NCI-H1417 (cell line): ENCODE results near the gene RALGDS.

ENCODE experiments used
- DNase-seq, 3 experiments: peaks; one replicate each; lab custom pipeline; 2025; lab: John Stamatoyannopoulos, UW

Gene RALGDS

DNA sequence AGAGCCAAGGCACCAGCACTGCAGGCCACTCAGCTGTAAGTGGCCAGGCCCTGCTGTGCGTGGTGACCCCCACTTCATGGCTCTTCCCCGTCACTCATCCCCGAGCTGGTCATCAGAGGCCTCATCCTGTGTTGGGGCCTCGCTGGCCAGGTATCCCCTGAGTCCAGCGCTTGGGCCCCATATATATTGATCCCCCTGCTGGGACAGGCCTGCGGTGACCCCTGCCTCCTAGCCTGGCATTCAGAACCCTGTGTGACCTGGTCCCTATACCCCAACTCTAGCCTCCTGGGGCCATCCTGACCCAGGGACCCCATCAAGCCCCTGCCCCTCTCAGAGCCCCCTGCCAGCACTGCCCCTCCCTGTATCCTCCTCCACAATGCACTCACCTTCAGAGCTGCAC, 30.0 kb upstream of the RALGDS start:
- DNase-seq: no peak

DNA sequence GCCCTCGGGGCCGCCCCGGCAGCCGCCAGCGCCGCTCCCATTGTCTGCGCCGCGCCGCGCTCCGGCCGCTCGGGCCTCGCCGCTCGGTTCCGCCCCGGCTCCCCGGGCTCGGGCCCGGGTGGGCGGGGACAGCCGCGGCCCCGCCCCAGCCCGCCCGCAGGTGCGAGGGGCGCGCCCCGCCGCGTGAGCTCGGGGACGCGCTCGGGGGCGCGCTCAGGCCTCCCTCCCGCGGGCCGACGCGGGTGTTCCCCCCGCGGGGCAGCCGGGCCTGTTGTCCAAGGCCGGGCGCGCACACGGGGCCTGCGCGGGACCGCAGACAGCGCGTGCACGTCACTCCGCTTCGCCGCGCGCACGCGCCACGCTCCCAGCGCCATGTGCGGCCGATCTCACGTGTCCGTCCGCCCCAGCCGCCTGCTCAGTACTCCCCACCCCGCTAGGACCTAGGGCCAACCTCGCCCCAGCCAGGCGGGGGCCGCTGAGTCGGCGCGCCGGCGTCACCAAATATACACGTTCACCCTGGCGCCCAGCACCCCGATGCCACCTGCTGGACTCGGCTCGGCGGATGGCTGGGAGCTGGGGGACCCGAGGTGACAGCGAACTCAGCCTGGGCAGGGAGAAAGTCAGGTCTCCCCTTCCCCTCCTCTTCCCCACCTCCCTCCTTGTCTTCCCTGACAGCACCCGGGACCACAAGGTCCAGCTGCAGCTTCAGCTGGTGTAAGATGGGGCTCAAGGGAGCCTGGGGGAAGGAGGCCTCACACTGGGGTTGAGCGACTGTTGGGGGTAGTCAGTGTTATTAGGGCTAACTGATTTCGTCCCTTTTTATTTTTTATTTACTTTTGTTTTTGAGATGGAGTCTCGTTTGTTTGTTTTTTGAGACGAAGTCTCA, 28.3 kb upstream of the RALGDS start:
- peak; percentile 90 to 97 (median 96) for DNase-seq

DNA sequence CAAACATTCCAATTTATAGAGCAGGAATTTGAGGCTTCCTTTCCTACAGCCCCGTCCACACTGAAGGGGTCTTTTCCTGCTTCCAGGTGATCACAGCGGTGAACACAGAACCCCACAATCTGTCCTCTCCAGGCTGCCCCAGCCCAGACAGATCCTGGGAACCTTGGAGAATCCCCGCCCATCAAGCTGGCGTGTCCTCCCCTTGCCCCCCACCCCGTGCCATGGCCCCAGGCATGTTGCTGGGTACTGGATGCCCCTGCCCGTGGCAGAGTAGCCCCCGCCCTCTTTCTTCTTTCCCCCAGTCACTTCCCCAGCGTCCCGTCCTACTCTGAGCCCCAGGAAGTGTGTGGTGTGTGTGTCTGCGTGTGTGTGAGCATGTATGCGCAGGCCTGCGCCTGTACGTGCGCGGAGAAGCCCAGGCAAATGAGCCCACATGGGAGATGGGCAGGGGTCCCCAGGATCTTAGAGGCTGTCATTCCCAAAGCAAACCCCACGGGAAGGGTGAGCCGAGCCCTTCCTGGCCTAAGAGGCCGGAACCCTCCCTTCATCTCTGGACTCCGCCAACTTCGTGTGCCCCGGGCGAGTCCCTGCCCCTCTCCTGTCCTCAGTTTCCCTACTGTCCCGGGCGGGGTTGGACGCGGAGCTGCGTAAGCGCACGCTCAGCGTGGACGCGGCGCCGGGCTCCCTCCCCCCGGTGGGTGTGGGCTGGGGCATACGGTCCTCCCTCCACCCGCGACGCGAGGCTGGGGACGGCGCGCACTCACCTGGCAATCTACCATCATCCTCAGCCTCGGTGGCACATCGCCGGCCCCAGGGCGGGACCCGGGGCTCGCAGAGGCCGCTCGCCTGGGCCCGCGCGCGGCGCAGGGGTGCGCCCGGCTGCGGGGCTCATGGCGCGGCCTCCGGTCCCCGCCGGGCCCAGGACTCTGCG, 27.4 kb upstream of the RALGDS start:
- DNase-seq: peak in 2 of 3 experiments; percentile 72 to 77

DNA sequence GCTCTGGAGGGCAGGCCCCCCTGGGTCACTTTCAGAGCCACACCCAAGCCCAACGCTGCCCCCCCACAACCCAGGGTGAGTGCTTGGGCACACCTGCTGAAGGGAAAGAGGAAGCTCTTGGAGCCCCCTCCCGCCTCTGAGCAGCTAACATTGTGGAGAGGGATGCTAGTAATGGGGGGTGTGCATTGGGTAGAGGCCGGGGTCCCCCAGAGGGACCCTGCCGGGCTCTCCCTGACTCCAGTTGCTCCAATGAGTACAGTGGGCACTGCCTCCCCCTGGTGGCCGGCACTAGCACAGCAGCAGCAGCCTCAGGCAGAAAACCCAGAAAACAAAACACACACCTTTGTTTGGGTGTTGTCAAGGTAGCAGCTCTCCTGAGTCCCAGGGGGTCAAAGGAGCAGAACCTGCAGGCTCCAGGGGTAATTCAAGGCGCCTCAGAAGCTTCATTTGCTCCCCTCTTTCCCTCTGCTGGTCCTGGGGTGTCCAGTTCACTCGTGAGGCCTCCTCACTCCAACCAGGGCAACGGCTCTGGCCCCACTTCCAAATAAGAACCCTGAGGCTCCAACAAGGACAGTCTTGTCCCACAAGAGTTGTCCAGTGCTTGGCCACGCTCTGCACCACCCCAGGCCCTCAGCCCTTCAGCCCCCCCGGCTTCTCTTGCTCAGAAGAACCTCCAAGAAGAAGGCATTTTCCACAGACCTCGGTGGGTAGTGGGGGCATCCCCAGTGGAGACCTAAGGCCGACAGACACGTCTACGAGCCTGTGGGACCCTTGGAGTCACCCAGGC, 26.6 kb upstream of the RALGDS start:
- peak; percentile 46 to 91 (median 79) for DNase-seq

DNA sequence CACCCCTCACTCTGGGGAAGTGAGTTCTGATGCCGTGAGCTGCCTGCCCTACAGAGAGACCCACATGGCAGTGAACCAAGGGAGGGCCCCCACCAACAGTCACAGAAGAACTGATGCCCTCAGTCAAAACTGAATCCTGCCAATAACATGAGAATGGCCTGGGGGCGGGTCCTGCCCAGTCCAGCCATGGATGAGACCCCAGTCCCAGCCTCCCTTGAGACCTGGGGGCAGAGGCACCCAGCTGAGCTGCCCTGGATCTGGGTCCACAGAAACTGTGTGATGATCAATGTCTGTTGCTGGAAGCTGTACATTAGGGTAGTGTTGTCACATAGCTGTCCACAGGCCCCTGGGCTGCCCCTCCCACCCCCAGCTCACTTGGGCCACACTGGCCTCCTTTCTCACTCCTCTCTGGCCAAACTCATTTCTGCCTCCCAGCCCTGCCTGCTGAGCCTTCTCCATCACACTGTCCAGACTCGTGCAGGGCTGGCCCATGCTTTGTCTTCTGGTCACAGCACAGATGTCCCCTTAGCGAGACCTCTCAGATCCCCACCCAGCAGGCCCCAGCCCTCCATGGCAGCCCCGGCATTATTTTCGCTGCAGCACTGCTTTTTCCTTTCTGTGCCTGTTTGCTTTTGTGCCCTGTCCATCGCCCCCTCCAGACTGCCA, 25.8 kb upstream of the RALGDS start:
- DNase-seq: no peak

DNA sequence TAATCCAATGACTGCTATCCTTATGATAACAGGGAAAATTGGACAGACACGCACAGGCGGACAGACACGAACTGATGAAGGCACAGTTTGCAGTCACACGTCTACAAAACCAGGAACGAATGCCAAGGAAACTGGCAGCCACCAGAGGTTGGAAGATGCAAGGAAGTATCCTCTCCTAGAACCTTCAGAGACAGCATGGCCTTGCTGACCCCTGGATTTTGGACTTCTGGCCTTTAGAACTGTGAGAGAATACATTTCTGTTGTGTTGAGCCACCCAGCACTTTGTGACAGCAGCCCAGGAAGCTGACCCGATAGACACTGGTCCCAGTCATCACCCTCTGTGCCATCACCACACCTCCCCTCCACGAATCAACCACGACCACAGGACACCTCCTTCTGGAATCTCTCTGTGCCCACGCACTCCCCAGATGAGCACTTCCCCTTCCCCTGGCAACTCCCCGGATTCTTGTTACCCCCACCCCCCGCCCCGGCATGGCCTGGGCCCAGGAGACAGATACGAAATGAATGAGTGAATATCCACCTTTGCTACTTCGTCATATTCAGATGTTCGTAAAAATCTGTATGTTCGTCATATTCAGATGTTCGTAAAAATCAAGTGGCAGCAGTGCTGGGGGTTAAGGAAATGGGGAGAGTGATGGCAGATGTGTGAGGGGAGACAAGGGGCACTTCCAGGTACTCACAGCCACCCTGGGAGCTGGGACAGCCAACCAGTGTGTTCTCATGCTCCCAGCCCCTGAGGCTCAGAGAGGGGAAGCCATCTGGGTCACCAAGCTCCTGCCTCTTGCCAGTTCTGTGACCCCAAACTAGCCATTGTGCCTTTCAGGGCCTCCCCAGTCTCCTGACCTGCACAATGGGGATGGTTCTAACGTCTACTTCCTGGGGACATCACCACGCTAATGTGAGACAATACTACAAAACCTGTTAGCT, 24.1 kb upstream of the RALGDS start:
- no peak for DNase-seq

DNA sequence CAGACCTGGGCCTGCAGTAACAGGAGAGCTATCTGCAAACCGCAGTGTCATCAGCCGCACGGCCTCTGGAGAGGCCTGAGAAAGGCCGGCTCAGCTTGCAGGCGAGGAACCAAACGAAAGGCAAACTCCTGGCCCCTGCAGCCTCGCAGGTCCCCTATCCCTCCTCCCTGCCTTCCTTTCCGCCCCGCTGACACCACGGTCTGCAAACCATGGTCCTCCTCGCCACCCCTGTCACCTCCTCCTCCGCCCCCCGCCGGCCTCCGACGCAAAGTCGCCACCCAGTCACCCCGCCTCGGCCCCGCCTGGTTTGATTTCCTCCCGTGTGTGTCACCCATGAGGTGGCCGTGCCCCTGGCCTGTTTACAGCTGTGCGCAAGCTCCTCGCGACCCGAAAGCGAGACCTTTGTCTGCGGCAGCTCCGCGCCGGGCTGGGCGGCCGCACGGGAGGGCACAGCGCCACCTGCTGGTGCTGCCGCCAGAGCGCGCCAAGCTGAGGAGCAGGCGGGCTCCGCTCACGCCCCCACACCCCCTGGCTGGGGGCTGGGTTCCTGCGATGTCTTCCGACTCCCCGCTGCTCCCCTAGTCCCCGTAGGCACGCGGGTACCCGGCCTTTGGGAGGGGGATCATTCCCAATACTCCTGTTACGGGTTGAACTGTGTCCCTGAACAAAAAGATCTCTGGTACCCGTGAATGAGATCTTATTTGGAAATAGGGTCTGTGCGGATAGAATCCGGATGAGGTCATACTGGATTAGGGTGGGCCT, 23.3 kb upstream of the RALGDS start:
- peak; percentile 59 to 88 (median 83) for DNase-seq

DNA sequence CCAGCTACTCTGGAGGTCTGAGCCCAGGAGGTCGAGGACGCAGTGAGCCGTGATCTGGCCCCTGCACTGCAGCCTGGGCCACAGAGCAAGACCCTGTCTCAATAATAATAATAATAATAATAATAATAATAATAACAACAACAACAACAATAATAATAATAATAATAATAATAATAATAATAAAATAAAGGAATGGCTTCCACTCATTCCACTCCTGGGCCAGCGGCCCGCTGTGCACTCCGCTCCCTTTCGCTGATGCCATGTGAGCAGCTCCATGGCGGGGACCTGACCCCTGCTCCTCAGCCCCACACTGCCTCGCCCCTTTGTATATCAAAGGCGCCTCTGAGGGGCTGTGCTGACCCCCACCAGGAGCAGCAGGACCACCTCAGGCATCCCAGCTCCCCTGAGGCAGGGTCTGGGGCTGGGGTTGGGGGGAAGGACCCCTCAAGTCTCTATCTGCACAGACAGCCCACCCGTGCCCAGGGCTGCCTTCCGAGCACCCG, 22.6 kb upstream of the RALGDS start:
- DNase-seq: no peak

DNA sequence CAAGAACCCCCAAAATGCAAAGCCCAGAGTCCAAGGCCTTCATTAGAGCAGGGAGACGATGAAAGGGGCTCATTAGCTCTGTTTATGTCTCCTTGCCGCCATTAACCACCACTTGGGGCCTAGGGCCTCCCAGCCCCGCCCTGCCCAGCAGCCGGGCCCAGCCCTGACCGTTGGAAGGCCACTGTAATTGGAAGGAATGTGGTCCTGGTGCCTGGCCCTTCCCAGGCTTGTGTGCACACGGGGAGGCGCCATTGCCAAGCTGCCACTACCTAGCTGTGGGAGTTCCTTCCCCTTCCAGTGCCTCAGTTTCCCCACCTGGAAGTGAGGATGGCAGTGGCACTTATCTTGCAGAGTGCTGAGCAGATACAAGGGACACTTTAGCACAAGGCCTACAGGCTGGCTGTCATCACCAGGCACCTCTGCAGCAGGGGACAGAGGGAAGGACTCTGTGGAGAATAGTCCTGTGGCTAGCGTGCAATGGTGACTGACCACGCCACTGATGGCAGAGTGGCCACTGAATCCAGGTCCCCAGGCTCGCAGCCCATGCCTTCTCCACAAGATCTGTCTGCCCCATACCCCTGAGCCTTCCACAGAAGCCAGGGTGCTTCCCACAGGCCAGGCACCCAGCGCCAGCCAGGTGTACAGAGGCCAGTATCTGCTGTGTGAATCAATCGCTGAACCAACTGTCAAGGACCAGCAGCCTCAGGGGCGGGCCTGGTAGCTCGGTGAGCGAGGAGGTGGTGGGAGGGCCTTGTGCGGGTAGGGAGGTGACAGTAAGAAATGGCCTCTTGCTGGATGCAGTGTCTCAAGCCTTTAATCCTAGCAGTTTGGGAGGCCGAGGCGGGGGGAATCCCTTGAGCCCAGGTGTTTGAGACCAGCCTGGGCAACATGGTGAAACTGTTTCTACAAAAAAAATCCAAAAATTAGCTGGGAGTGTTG, 21.9 kb upstream of the RALGDS start:
- no peak for DNase-seq

DNA sequence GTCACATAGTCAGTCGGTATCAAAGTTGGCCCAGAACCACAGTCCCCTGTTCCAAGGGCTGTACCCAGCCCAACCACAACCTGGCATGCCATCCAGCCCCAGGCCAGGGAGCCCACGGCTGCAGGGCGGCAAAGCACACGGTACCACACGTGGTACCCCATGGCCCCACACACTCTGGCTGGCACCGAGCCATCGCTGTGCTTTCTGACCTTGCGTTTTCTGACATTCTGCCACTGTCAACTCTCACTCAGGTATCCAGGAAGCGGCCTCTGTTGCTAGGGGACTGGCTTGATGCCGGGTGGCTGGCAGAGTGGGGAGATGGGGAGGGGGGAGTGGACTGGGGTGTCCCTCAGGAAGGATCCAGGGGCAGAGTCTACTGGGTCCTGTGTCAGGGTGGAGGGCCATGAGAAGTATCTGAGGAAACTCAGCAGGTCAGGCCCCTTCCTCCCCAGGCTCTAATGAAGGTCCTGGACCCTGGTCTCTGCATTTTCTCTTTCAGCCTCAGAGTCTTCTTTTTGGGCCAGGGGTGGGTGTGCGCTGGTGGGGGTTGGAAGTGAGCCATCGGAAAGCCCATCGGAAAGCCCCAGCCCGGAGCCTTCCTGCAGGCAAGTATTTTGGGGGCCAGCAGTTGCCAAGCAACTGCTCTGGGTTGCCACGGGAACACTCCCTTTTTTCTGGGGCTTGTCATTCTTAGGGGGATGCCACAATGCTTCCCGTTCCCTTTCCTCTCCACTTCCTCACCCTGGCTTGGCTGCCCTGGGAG, 21.0 kb upstream of the RALGDS start:
- peak in 2 of 3 experiments; percentile 74 to 86 for DNase-seq

DNA sequence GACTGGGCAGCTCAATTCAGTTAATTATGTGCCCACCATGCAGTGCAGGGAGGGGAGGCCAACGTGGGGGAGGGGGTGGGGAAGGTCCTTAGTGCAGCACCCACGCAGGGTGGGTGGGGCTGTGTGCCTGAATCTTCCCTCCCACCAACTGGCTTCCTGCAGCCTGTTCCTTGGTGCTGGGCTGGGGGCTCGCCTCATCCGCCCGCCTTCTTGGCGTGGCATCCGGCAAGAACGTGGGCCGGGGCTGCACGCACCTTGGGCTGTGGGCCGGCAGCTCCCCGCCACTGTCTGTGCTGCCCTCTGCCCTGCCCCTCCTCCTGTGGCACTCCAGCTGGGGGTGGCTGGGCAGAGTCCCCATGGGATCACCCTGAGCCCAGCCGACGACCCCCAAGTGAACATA, 19.6 kb upstream of the RALGDS start:
- DNase-seq: no peak

DNA sequence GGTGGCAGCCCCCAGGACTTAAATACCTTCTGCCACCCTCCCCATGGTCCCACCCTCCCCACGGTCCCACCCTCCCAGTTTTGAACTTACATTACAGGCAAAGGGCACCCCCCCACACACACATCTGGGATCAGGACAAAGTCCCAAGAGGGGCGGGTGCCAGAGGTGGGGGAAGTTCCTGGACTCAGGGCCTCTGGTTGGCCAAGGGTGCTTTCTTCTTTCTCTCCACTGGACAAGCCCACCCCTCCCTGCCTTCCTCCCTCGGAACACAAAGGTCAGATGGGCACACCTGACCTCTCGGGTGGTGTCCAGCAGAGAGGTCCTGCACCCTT, 19.1 kb upstream of the RALGDS start:
- DNase-seq: no peak

DNA sequence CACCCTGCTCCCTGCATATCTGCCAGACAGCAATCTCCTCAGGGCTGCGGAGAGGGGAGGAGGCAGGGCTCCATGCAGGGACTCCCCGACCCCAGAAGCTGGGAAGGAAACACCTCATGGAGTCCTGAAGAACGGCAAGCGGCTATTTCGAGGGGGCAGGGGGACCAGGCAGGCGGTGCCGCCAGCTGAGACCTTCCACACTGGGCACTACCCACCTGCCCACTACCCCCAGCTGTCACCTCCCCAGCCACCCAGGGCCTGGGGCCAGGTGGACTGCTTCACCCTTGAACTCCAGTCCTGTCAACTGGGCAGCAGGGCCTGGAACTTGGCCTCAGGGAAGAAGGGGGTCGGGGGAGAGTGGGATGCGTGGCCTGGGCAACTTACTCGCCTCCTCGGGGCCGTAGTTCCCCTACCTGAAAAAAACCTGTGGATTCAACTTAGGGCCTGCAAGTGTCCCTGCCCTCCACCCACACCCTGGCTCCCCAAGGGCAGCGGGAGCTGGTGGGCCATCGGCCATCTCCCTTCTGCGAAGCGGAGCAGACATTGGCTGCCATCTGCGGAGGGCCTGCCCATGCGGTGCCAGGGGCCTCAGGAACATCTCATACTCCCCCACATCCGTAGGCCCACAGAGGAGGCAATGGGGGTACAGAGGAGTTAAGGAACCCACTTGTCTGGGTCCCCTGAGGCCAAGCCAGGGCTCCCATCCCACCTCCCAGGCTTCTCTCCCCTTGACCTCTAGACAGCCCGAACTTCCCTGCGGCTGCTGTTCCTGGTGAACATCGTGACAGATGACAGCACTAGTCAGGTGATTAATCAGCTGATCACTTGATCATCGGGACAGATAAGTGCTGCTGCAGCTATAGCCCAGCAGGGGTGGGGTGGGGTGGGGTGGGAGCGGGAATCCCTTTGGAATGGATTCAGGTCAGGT, 18.5 kb upstream of the RALGDS start:
- DNase-seq: no peak

DNA sequence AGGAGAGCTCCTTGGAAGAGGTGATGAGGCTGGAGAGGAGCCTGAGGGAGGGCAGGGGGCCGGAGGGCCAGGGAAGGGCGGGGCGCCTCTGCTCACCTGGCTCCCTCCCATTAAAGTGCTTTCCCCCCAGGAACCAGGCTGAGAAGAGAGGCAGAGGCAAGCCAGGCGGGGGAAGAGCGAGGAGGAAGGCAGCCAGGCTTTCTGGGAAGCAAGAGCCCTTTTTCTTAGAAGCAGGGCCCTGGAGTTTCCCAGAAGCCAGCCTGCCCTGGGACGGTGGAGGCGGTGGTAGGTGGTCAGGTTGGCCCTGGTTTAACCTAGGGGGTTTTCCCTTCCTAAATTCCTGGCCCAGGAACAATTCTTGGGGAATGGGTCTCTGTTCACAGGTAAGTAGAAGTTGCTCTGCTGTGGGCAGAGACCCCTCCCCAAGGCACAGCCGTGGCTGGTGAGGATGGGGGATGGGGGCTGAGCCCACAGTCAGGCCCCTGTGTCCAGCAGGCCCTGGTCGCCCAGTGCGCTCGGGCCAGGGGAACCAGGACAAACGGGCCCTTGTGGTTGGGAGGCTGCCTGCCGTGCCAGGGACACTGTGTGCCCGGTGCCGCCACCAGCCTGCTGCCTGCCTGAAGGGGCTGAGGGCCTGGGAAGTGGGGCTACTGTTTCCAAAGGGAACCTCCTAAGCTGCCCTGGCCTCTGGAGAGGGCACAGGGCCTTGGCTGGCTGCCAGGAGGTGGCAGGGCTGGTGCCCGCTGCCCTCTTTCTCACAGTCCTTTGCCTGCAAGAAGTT, 16.6 kb upstream of the RALGDS start:
- no peak for DNase-seq

DNA sequence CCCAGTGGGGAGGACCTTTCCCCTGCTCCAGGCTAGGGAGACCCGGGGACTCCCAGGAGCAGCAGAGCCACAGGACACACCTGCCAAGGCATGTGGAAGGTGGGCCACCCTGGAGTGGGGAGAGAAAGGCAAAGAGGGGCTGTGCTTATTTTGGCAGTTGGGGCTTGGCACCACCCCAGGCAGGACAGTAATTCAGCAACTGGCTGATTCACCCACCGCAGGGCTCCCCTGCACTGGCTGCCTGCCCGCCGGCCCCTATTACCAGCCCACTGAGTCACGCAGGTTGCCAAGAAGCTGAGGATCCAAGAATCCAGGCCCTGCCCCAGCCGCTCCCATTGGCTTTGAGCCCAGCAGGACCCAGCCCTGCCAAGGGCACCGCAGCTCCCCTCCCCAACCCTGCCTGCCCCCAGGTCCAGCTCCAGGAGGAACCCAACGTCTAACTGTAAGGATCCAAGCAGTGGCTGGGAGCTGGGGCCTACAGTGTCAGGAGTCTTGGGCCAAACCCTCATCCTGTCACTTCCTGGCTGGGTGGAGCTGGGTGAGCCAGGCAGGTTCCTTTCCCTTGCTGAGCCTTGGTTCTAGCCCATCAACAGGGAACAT, 14.2 kb upstream of the RALGDS start:
- DNase-seq: no peak
